HG03575 (cell line): ENCODE measurements around the gene ZNF292.
"Not testable (repeated sequence)": the region's sequence is repeated elsewhere in the genome, so short reads cannot be mapped to it uniquely, and the experiment has no call there.

ENCODE experiments used
- ATAC-seq: cut with Tn5 transposase; IDR thresholded peaks from one replicate; pipeline ENCODE4 v1.9.1; 2021; ENCODE audit not compliant: unreplicated experiment, insufficient number of reproducible peaks, low FRiP score; ENCODE audit errors: extremely low read depth

ZNF292 gene

GRCh38 chr6:87199787-87200186 lies 44.4 kb downstream of the ZNF292 start:
- no peak for ATAC-seq

GRCh38 chr6:87200469-87201175 lies 45.3 kb downstream of the ZNF292 start:
- ATAC-seq, result no peak

GRCh38 chr6:87203448-87204023 lies 48.2 kb downstream of the ZNF292 start:
- no peak for ATAC-seq

GRCh38 chr6:87209812-87210211 lies 54.4 kb downstream of the ZNF292 start:
- ATAC-seq, result no peak

- ATAC-seq, result peak; percentile 97
These were observed 55.6 kb downstream of the ZNF292 start for GRCh38 chr6:87210979-87211378.

GRCh38 chr6:87212596-87212995 lies 57.2 kb downstream of the ZNF292 start:
- no peak for ATAC-seq

- ATAC-seq, result no peak
These were observed 58.0 kb downstream of the ZNF292 start for GRCh38 chr6:87213364-87213763.

GRCh38 chr6:87214831-87215230 lies 59.5 kb downstream of the ZNF292 start:
- no peak for ATAC-seq

GRCh38 chr6:87220997-87221396 lies 65.6 kb downstream of the ZNF292 start:
- no peak for ATAC-seq

GRCh38 chr6:87222676-87223075 lies 67.3 kb downstream of the ZNF292 start:
- no peak for ATAC-seq

- no peak for ATAC-seq
These were observed 69.6 kb downstream of the ZNF292 start for GRCh38 chr6:87224971-87225370.

GRCh38 chr6:87225511-87225910 lies 70.1 kb downstream of the ZNF292 start:
- ATAC-seq, result no peak

GRCh38 chr6:87225937-87226336 lies 70.6 kb downstream of the ZNF292 start:
- no peak for ATAC-seq

- no peak for ATAC-seq
These were observed 75.4 kb downstream of the ZNF292 start for GRCh38 chr6:87230801-87231200.

- no peak for ATAC-seq
These were observed 82.4 kb downstream of the ZNF292 start for GRCh38 chr6:87237804-87238203.

GRCh38 chr6:87239098-87239635 lies 83.8 kb downstream of the ZNF292 start:
- not testable (repeated sequence) for ATAC-seq

GRCh38 chr6:87241304-87241703 lies 85.9 kb downstream of the ZNF292 start:
- ATAC-seq, result no peak

GRCh38 chr6:87242311-87242710 lies 86.9 kb downstream of the ZNF292 start:
- no peak for ATAC-seq

- no peak for ATAC-seq
These were observed 88.4 kb downstream of the ZNF292 start for GRCh38 chr6:87243812-87244211.

GRCh38 chr6:87244380-87244779 lies 89.0 kb downstream of the ZNF292 start:
- ATAC-seq, result no peak

GRCh38 chr6:87250019-87250418 lies 94.7 kb downstream of the ZNF292 start:
- no peak for ATAC-seq
